Astrocyte of the hippocampus (primary cell): Measurements from ENCODE around the gene CTDNEP1.

Experiments
- DNase-seq: peaks from one replicate; pipeline ENCODE4 v3.0.0; 2011; ENCODE audit warnings: low read depth, low spot score

CTDNEP1 gene

DNA sequence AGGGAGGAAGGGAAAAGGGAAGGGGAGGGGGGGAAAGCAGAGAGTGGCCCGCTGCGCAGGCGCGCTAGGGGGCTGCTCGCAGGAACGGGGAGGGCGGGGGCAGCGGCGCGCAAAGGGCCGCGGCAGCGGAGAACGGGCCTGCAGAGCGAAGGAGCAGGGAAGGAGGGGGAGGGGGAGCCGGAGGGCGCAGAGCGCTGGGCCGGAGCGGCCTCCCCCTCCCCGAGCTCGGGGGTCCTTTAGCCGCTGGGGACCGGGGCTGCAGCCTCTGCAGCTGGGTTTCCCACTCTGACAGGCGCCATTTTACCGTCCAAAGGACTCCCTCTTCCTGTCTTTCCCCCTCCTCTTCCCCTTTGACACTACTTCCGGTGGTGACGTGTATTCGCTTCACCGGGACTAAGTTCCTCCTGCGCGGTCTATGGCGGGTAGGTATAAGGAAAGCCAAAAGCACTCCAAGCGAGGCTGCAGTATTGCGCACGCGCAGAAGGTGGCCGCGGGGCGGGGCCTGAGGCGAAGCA is at the start of gene CTDNEP1:
TSS of gene CTDNEP1 (minus strand) at position 74 of the 515 bp plus-strand sequence. CDS start 438 bp downstream, outside the sequence.
- DNase-seq = peak; percentile 100

DNA sequence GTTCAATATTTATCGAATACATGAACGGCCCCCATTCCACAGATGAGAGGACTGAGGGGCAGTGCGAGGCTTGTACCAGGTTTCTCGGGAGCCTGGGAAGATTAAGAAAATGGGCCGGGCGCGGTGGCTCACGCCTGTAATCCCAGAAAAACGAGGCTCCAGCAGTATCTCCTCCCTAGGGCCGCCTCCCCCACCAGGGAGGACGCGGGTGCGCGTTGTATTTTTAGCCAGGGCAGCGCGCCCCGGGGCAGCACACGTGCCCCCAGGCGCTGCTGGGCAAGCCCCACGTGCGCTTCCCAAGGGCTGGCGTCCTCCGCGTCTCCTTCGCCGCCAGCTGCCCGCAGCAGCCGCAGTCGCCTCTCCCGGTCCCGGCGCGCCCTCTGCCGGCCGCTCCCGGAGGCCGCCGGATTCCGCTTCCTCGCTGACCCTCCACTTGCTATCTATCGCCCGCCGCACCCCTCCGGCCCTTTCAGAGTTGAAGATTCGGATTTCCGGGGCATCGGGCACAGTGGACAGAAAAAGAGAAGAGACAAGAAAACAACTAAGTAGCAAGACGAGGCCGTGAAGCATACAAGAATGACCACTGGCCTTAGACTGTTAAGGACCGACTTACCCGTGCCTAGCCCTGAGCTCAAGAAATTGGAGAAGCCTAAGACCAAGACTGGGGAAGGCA is 44.8 kb upstream of the CTDNEP1 start:
- DNase-seq = peak; percentile 92

DNA sequence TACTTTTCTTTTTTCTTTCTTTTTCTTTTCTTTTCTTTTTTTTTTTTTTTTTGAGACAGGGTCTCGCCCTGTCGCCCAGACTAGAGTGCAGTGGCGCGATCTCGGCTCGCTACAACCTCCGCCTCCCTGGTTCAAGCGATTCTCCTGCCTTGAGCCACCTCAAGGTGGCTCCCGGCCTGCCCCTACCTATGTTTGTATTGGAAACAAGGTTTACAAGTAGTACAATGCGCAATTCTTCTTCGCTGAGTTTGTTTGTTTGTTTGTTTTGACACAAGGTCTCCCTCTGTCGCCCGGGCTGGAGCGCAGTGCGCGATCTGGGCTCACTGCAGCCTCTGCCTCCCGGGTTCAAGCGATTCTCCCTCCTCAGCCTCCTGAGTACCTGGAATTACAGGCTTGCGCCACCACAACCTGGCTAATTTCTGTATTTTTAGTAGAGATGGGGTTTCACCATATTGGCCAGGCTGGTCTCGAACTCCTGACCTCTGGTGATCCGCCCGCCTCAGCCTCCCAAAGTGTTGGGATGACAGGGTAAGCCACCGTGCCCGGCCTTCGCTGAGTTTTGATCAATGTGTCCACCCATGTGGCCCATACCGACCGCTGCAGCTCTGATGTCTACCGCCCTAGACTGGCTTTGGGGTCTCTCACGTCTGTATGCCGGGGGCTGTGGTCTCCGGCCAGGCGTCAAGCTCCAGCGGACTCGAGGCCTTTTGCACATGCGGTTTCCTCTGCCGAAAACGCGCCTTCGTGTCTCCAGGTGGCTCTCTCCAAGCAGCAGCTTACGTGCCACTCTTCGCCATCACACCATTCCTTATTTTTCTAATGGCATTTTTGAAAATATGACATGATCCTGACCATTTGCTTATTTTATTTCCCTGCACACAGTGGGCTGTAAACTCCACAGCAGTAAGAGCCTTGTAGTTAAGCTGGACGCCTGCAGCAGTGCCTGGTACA is 44.0 kb upstream of the CTDNEP1 start:
- no peak for DNase-seq

DNA sequence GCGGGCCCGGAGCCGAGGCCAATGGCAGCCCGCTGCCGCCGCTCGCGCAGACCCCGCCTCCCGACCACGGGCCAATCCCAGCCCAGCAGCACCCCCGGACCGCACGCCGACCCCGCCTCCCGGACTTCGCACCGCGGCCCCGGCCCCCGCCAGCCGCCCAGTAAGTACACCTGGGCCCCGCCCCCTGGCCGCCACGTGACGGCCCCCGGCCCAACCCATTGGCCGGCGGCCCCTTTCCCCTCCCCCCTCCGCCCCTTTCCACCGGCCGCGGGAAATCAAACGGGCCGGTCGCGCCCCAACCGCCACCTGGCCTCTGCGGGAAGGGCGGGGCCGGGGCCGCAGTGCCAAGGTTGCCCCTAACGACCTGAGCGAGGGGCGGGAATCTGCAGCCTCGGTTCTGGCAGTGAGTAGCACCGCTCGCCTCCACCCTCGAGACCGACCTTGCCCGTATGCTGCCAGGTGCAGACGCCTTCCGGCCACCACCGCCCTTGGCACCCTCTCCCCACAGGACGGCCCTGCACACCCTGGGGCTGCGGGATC is 43.1 kb upstream of the CTDNEP1 start, which contains the start of gene YBX2:
TSS of gene YBX2 (minus strand) at position 26 of the 540 bp plus-strand sequence. CDS start 139 bp downstream, outside the sequence.
- DNase-seq = peak; percentile 59

DNA sequence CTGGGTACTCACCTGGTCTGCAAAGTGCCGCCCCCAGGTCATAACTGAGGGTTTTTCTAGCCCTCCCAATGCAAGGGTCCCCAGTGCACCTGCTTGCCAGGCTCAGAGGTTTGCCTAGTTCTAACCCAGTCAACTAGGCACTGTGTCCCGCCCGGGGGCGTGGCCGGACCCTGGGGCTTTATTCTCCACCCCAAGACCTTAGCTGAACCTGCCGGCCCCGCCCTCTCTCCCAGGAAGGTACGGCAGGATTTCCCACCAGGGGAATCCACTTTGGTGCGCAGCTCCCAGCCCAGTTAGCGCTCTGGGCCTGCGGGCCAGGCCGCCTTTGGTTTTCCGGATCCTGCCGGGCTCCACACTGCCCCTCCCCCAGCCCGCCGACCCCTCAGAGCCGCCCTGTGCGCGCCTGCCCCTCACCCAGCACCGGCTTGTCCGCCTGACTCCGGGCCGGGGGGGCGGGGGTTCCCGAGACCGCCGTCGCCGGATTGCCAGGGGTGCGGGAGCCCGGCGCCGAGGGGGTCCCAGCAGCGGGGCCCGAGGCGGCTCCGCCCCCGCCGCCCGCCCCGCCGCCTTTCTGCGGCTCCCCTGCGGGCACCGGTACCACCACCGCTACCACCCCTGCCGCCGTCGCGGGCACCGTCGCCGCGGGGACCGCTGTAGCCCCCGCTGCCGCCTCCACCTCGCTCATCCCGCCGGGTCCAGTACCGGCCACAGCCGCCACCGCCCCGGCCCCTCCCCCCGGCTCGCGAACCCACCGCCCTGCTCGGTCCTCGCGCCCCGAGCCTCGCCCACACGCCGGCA is 42.5 kb upstream of the CTDNEP1 start:
- no peak for DNase-seq

DNA sequence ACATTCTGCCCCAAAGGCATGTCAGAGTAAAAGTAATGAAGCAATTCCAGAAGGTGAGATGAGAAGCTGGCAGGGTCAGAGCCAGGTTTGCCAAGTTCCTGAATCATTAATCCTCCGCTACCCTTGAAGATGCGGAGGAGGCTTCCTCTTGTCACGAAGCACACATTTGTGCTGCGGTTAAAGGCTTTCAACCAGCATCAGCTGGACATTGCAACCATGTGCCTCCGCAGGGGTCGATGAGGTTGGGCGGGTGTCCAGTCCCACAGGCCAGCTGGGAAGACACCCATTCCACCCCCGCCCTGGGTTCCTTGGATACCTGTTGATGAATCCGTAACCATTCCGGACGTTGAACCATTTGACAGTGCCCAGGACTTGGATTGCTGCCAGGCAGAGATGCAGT is 41.6 kb upstream of the CTDNEP1 start:
- no peak for DNase-seq

DNA sequence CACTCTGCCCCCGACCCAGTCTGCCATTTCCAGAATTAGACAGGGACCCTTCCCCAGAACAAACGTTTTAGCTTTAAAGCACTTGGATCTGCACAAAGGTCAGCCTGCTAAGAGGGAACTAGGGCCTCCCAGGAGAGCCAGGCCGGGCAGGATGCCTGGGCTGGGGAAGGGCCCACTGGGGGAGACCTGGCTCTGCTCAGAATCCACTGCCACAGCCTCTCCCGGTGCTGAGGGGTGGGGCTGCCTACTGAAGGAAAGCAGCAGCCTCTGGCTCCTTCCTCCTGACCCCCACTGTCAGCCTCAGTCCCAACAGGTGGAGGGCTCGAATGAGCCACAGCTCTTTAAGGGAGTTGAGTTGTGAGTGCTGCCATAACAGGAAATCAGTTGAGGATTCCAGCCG is 41.2 kb upstream of the CTDNEP1 start:
- no peak for DNase-seq

DNA sequence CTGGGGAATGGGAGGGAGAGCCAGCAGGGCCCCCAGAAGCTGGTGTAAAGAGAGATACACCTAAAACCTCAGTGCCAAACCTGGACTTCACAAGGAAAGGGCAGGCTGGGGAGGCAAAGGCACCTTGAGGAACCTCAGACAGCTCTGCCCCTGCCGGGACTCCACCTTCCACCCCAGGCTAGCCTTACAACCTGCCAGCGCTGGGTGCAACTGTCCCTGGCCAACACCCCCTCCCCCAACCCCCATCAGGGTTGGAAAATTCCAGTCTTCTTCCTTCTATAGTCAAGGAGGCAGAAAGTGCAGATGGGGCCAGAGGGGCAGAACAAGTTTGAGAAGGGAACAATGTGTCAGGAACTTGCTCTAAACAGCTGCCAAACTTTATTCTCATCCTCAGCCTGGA is 40.7 kb upstream of the CTDNEP1 start:
- no peak for DNase-seq

DNA sequence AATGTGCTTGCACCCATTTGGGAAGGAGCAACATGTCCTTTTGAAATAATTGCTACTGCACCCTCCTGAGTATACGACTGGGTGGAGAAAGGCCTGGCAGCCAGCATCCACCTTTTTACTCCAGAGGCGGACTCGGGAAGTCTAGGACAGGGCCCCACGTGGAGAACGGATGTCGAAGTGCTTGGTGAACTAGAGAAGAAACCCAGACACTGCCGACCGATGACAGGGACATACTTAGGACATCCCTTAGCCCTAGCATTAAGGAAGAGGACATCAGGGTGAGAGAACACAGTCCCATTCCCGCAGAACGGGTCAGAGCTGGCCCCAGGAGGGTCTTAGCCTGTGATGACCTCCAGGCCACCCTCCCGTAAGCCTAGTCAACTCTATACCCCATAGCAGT is 39.2 kb upstream of the CTDNEP1 start:
- no peak for DNase-seq

DNA sequence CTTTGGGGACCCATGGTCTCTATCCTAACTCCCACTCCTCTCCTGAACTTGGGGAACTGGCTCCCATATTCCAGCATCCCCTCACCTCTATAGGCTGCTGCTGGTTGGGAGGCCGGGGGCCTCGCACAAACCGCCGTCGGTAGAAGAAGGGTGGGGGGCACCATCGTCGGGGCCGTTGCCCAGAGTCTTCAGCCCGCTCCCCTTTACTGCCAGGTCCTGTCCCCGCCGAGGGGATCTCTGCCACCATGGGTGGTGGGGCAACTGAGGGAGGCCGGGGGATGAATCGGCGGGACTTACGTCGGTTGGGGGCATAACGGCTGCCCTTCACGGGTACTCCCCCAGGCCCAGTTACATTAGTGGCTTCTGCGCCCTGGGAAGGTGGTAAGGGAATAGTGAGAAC is 38.6 kb upstream of the CTDNEP1 start:
- no peak for DNase-seq

DNA sequence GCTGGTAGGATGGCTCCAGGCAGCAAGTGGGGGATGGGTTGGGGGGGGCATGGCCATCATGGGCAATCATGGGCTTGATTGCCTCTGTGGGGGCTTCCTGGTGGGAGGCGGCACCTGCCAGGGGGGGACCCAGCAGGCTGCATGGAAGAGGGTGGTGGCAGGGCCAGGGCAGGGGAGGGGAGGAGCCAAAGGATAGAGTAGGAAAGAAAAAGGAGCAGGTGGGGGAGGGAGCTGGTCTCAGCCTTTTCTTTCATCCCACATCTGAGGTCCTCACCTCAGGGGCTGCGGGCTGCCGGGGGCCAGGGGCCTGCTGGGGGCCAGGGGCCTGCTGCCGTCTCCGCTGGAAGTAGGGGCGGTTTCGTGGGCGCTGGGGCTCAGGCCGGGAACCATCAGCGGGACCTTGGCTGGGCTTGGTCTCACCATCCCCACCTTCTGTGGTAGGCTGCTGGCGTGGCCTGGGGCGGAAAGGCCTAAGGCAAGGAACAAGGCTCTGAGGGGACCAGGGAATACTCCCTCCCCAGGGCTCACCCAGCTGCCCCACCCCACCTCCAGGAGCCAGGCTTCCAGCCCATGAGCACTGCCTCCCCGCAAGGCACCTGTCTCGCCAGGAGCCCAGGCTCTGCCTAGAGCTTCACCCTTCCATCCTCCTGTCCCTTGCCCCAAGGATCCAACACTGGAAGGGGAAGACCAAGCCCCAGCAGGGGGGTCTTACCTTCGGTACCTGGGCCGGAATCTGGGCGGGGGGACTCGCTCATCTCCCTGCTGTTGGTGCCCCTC is 37.9 kb upstream of the CTDNEP1 start:
- DNase-seq = no peak

DNA sequence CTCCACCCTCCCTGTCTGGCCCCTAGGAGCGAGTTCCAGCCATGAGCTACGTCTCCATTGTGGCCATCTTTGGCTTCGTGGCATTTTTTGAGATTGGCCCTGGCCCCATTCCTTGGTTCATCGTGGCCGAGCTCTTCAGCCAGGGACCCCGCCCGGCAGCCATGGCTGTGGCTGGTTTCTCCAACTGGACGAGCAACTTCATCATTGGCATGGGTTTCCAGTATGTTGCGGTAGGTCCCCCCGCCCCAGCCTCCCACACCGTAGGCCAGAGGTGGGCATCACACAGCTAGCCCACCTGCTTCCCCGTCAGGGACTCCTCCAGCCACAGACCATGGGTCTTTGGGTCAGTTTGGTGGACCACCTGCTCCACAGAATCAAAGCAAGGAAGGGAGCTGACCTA is 34.1 kb upstream of the CTDNEP1 start:
- no peak for DNase-seq

DNA sequence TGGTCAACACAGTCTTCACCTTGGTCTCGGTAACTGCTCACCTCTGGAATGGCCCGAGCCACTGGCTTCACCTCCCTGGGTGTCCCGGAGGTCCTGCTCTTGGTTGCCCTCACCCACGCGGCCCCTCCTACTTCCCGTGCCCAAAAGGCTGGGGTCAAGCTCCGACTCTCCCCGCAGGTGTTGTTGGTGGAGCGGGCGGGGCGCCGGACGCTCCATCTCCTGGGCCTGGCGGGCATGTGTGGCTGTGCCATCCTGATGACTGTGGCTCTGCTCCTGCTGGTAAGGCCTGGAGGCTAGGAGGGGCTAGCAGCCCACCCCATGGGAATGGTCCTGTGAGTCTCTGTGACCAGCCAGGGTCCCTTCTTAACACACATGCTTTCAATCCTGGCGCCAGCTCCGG is 33.4 kb upstream of the CTDNEP1 start:
- DNase-seq = no peak

DNA sequence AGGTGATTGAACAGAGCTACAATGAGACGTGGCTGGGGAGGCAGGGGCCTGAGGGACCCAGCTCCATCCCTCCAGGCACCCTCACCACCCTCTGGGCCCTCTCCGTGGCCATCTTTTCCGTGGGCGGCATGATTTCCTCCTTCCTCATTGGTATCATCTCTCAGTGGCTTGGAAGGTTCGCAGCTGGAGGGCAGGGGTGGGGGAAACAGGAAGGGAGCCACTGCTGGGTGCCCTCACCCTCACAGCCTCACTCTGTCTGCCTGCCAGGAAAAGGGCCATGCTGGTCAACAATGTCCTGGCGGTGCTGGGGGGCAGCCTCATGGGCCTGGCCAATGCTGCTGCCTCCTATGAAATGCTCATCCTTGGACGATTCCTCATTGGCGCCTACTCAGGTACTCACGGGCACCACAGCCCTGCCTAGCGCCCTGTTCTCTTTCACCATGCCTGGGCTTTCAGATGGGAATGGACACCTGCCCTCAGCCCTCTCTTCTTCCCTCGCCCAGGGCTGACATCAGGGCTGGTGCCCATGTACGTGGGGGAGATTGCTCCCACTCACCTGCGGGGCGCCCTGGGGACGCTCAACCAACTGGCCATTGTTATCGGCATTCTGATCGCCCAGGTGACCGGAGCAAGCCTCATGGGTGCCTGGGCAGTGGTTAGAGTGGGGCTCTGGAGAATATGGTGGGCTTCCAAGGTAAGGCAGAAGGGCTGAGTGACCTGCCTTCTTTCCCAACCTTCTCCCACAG is 32.1 kb upstream of the CTDNEP1 start:
- no peak for DNase-seq

DNA sequence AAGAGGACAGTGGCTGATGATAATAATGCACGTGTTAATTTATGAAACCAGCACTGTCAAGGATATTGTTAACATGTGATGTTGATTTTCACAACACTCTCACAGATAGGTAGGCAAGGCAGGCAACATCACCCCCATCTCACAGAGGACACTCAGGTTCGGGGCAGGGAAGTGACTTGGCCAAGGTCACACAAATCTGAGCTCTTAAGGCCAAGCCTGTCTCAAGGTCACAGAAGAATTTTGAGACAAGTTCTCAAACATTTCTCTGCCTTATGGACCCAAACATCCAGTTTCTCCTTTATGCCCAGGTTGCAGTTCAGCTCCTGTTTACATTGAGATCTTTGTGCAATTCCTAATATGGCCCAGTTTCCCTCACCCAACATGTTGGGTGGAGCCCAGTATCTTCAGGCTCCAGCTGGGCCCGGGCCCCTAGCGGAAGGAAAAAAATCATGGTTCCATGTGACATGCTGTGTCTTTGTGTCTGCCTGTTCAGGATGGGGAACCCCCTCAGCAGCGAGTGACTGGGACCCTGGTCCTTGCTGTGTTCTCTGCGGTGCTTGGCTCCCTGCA is 31.3 kb upstream of the CTDNEP1 start:
- DNase-seq = no peak

DNA sequence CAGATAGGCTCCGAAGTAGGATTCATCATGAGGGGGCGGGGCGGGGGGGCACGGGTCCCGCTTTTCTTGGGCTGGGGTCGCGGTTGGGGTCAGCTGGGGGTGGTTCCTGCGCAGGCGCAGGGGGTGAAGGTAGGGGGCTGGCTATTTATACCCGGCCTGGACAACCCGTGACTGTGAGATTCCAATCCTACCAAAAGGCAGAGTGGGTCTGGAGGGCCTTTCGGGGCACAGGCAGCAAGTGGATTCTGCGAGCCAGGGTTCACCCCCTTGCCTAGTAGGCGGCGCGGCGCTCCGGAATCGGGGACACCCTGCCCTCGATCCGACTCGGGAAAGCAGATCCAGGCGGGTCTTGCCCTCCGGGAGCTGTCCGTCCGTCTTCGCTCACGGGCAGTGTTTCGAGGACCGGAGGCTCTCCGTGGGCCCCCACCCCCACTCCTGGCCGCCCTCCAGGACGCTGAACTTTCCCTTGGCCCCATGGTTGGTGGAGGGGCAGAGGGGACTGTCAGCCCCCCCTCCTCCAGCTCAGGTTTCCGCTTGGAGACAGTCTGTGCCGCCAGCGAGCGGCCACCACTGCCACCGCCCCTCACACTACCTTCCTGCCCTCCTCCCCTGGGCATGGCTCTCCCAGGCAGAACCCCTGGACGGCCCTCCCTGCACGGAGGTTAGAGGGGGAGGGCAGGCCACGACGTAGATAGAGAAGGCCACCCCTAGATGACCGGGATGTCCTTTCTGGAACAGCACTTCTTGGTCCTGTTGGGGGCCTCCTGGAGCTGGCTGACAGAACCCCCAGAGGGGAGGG is 30.6 kb upstream of the CTDNEP1 start:
- DNase-seq = no peak

DNA sequence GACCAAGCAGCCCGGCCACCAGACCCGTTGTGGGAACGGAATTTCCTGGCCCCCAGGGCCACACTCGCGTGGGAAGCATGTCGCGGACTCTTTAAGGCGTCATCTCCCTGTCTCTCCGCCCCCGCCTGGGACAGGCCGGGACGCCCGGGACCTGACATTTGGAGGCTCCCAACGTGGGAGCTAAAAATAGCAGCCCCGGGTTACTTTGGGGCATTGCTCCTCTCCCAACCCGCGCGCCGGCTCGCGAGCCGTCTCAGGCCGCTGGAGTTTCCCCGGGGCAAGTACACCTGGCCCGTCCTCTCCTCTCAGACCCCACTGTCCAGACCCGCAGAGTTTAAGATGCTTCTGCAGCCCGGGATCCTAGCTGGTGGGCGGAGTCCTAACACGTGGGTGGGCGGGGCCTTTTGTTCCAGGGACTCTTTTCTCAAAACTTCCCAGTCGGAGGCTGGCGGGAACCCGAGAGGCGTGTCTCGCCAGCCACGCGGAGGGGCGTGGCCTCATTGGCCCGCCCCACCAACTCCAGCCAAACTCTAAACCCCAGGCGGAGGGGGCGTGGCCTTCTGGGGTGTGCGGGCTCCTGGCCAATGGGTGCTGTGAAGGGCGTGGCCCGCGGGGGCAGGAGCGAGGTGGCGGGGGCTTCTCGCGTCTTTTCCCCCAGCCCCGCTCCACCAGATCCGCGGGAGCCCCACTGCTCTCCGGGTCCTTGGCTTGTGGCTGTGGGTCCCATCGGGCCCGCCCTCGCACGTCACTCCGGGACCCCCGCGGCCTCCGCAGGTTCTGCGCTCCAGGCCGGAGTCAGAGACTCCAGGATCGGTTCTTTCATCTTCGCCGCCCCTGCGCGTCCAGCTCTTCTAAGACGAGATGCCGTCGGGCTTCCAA is 29.8 kb upstream of the CTDNEP1 start, which contains the start of gene SLC2A4:
TSS of gene SLC2A4 (plus strand) at position 645 of the 879 bp plus-strand sequence. CDS start at position 862, 217 bp downstream.
- DNase-seq = peak; percentile 96
